Astrocyte (in vitro differentiated cells and primary cell): Measurements from ENCODE around the gene CCDC91.

ENCODE experiments used
- CTCF ChIP-seq: IDR thresholded peaks from 2 replicates; pipeline ENCODE4 v1.5.1; 2011; ENCODE audit warnings: low read depth, mild to moderate bottlenecking, inconsistent platforms, low read length, moderate library complexity; ENCODE audit not compliant: insufficient read depth
- EZH2 ChIP-seq: IDR thresholded peaks from 2 replicates; pipeline ENCODE4 v1.6.1; 2012; ENCODE audit warnings: mild to moderate bottlenecking, low read length, inconsistent platforms; ENCODE audit not compliant: insufficient read depth

GRCh38 chr12:28540324-28540714, 350.1 kb downstream of the CCDC91 start:
- TF ChIP-seq CTCF, result no peak
- TF ChIP-seq EZH2, result no peak
